Measurements from ENCODE around the gene NPW. TPM values are rescaled to one million over a fixed set of nuclear protein-coding genes. Genes with fewer than 3 reads are reported as not detected.
"Not testable (repeated sequence)": the region's sequence is repeated elsewhere in the genome, so short reads cannot be mapped to it uniquely, and the experiment has no call there.

The NPW gene
- total RNA-seq, 2 experiments from 2014 or later: 24.3 to 28.3 TPM

DNA sequence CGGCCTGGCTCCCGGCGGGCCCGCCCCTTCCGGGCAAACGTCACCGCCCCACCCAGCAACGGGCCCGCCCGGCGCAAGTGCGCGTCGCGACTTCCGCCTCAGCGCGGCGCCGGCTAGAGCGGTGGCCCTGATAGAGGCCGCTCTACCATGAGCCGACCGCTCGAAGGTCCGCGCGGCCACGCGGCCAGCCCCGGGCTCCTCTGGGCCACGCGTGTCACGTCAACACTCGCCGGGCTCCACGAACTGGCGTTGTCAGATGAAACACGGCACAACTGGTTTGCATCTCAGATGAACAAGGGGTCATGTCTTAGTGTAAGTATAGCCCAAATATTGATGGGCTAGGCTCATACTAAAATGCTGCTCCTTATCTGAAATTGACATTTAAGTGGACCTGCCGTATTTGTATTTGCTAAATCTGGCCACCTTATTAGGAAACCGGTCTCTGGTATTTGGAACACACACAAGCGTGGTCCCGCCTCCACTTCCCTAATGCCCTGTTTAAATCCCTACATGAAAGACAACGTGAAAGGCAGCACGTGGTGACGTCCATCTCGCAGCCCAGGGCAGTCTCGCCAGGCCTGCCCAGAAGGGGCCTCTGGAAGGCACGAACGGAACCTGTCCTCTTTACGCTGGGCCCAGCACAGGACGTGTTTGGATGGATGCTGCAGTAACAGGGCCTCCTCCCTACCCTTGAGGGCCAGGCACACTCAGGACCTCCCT, 9.6 kb upstream of the NPW start, which contains the start of gene ZNF598:
TSS of gene ZNF598 (minus strand) at position 31 of the 720 bp plus-strand sequence.
- Mint-ChIP-seq H3K27ac (peak within 1 kb of the TSS; percentile 94), H3K36me3 (ENCODE audit: low read depth) (peaks cover 34% of the 10 kb centered on the region), H3K4me3 (peak within 1 kb of the TSS; percentile 97), H3K27me3 (no peaks in the 10 kb centered on the region), H3K4me1 (ENCODE audit: low read depth) (peaks cover 39% of the 10 kb centered on the region), H3K9me3 (no peaks in the 10 kb centered on the region)
- CTCF ChIA-PET: interaction anchor here (2.2 kb wide), 1 partner anchor 131 kb away, joined by 8 read pairs; no protein-coding TSS in a partner anchor
- POLR2A ChIA-PET: interaction anchor here (1.1 to 2.8 kb wide), 5 partner anchors 14 to 142 kb away, joined by 5 to 12 read pairs (median 8); partner anchors contain the start of genes RPS2 and TBL3
- intact Hi-C loops (cut with micrococcal nuclease): no loop called here
- no peak for TF ChIP-seq CTCF (IDR thresholded peaks at IDR 0.05)
- peak; percentile 83 for DNase-seq
- ATAC-seq: peak; percentile 94

GRCh38 chr16:2011726-2012125, 7.9 kb upstream of the NPW start:
- peaks cover 25% of the 10 kb centered on the region for H3K4me1 Mint-ChIP-seq (ENCODE audit: low read depth)
- H3K36me3 Mint-ChIP-seq (ENCODE audit: low read depth): peaks cover 25% of the 10 kb centered on the region
- ATAC-seq; H3K27ac Mint-ChIP-seq; H3K9me3 Mint-ChIP-seq; intact Hi-C loops (cut with micrococcal nuclease); DNase-seq; H3K27me3 Mint-ChIP-seq: not testable (repeated sequence)
- ChIA-PET POLR2A (interaction anchor here (0.6 to 2.5 kb wide), 6 partner anchors 8 to 143 kb away, joined by 3 to 8 read pairs (median 4); partner anchors contain the start of genes NPW, RPS2 and TRAF7), CTCF (interaction anchor here (2.3 kb wide), 1 partner anchor 11 kb away, joined by 9 read pairs; no protein-coding TSS in a partner anchor)
- peak overlapping the region; percentile 21 for H3K4me3 Mint-ChIP-seq

DNA sequence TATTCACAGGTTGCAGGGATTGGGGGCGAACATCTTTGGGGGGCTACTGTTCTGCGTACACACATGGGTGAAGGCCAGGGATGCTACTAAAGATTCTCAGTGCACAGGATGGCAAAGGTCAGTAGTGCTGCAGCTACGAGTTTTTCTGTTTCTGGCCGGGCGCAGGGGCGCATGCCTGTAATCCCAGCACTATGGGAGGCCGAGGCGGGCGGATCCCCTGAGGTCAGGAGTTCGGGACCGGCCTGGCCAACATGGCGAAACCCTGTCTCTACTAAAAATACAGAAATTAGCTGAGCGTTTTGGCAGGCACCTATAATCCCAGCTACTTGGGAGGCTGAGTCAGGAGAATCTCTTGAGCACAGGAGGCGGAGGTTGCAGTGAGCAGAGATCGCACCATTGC, 6.1 kb upstream of the NPW start:
- H3K4me3 Mint-ChIP-seq: no peak overlapping the region
- H3K27ac Mint-ChIP-seq: no peak overlapping the region
- no peak for TF ChIP-seq CTCF (IDR thresholded peaks at IDR 0.05)
- intact Hi-C loops (cut with micrococcal nuclease): no loop called here
- POLR2A ChIA-PET: interaction anchor here (0.6 kb wide), 1 partner anchor 138 kb away, joined by 3 read pairs; no protein-coding TSS in a partner anchor
- no peaks in the 10 kb centered on the region for H3K27me3 Mint-ChIP-seq
- peaks cover 7% of the 10 kb centered on the region for H3K4me1 Mint-ChIP-seq (ENCODE audit: low read depth)
- no peaks in the 10 kb centered on the region for H3K9me3 Mint-ChIP-seq
- peaks cover 8% of the 10 kb centered on the region for H3K36me3 Mint-ChIP-seq (ENCODE audit: low read depth)
- CTCF ChIA-PET: interaction anchor here (0.7 to 1.5 kb wide), 3 partner anchors 9 to 127 kb away, joined by 3 to 7 read pairs (median 6); no protein-coding TSS in a partner anchor
- ATAC-seq (no peak), DNase-seq (no peak)

DNA sequence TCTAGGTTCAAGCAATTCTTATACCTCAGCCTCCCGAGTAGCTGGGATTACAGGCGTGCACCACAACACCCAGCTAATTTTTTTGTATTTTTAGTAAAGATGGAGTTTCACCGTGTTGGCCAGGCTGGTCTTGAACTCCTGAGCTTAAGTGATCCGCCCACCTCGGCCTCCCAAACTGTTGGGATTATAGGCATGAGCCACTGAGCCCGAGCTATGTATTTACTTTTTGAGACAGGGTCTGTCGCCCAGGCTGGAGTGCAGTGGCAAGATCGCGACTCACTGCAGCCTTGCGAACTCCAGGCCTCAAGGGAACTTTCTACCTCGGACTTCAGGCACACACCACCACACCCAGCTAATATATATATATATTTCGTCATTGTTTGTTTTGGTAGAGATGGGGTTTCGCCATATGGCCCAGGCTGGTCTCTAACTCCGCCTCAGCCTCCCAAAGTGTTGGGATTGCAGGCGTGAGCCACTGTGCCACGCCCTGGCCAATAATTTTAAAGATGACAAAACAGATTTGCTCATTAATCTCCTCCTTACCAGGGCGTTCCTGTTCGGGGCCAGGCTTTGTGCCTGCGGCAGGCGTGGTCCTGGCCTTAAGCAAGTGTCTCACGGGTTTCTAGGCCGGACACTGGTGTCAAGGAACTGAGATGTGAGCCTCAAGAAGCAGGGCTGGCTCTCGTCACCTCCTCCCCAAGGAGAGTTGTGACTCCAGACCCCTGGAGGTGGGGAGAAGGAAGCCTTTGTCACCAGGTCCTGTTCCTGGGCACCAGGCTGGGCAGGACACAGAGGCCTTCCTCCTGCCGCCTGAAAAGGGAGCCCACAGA, 4.3 kb upstream of the NPW start:
- Mint-ChIP-seq H3K27me3 (peaks cover 5% of the 10 kb centered on the region), H3K36me3 (ENCODE audit: low read depth) (peaks cover under 1% of the 10 kb centered on the region), H3K4me1 (ENCODE audit: low read depth) (peaks cover 2% of the 10 kb centered on the region), H3K9me3 (no peaks in the 10 kb centered on the region), H3K4me3 (no peak overlapping the region), H3K27ac (no peak overlapping the region)
- ChIA-PET CTCF (interaction anchor here (0.9 kb wide), 1 partner anchor 125 kb away, joined by 4 read pairs; no protein-coding TSS in a partner anchor), POLR2A (no interaction called here)
- DNase-seq: no peak
- TF ChIP-seq CTCF (IDR thresholded peaks at IDR 0.05): no peak
- ATAC-seq: no peak
- intact Hi-C loops (cut with micrococcal nuclease): no loop called here

- no peak overlapping the region for H3K4me3 Mint-ChIP-seq
- H3K27ac Mint-ChIP-seq: no peak overlapping the region
- H3K36me3 Mint-ChIP-seq (ENCODE audit: low read depth): no peaks in the 10 kb centered on the region
- H3K27me3 Mint-ChIP-seq: peaks cover 10% of the 10 kb centered on the region
- CTCF ChIA-PET: interaction anchor here (1.1 to 1.7 kb wide), 6 partner anchors 10 to 125 kb away, joined by 3 to 8 read pairs (median 4); partner anchors contain the start of gene PKD1
- intact Hi-C loops (cut with micrococcal nuclease): no loop called here
- no peak for DNase-seq
- peaks cover 4% of the 10 kb centered on the region for H3K4me1 Mint-ChIP-seq (ENCODE audit: low read depth)
- ATAC-seq: no peak
- POLR2A ChIA-PET: no interaction called here
- no peaks in the 10 kb centered on the region for H3K9me3 Mint-ChIP-seq
- no peak for TF ChIP-seq CTCF (IDR thresholded peaks at IDR 0.05)
These were observed 3.7 kb upstream of the NPW start for GRCh38 chr16:2015947-2016208.

Data from activated CD8-positive, alpha-beta T cell treated with anti-CD3 and anti-CD28 coated beads for 36 hours (primary cell).